GM12878 (cell line): Measurements from ENCODE around the gene DTD1.

Experiments
- HCFC1 ChIP-seq: fragments of 150-350 bp; IDR thresholded peaks from 2 replicates; pipeline ENCODE4 v1.6.1; 2014; ENCODE audit warnings: low read length
- MYC ChIP-seq: IDR thresholded peaks from 2 replicates; pipeline ENCODE4 v1.6.1; 2011; ENCODE audit warnings: mild to moderate bottlenecking, low read length, moderate library complexity, inconsistent platforms; ENCODE audit not compliant: insufficient read depth, insufficient replicate concordance, insufficient read length, severe bottlenecking
- NFIC ChIP-seq: IDR thresholded peaks from 2 replicates; pipeline ENCODE4 v1.6.1; 2012; ENCODE audit warnings: low read depth, mild to moderate bottlenecking, inconsistent platforms, low read length, moderate library complexity
- RFX5 ChIP-seq: IDR thresholded peaks from 2 replicates; pipeline ENCODE4 v1.6.1; 2011; ENCODE audit warnings: low read depth, low read length, improper control_type of control experiment
- SIN3A ChIP-seq: IDR thresholded peaks from 2 replicates; pipeline ENCODE4 v1.6.1; 2012; ENCODE audit warnings: low read depth, low read length, improper control_type of control experiment
- TF ChIP-seq, protein P1 (sequence below), 3 experiments: IDR thresholded peaks in 2 of 3; conservative IDR thresholded peaks in 1 of 3; 2 replicates each; pipeline ENCODE4 v1.5.1; 2011; ENCODE audit warnings: low read depth in 3 of 3, low read length in 3 of 3, mild to moderate bottlenecking in 3 of 3, control low read depth in 2 of 3, moderate library complexity in 2 of 3, inconsistent platforms in 1 of 3, mixed read lengths in 1 of 3; ENCODE audit not compliant: control insufficient read depth in 2 of 3, insufficient read depth in 1 of 3; ENCODE audit errors: extremely low read depth in 1 of 3

DNA sequence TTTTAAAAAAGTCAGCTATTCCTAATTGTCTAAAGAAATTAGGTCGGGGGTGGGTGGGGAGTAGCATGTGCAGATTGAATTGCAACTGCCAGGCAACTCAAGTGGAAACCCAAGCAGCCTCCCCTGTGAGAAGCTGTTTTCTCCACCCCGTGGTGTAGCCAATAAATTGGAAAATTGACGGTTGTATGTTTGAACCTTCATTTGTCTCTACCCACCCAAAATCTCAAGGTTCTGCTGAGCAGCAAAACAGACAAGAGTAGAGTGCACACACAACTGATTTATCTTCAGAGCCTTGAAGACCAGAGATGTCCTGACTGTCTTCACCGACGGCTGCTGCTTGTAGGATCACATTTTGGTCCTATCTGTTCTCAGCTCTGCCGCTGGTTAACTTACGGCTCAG is 88.5 kb downstream of the DTD1 start:
- TF ChIP-seq RFX5 (no peak), MYC (no peak), NFIC (no peak), HCFC1 (no peak), SIN3A (no peak)
- TF ChIP-seq, protein P1, sequence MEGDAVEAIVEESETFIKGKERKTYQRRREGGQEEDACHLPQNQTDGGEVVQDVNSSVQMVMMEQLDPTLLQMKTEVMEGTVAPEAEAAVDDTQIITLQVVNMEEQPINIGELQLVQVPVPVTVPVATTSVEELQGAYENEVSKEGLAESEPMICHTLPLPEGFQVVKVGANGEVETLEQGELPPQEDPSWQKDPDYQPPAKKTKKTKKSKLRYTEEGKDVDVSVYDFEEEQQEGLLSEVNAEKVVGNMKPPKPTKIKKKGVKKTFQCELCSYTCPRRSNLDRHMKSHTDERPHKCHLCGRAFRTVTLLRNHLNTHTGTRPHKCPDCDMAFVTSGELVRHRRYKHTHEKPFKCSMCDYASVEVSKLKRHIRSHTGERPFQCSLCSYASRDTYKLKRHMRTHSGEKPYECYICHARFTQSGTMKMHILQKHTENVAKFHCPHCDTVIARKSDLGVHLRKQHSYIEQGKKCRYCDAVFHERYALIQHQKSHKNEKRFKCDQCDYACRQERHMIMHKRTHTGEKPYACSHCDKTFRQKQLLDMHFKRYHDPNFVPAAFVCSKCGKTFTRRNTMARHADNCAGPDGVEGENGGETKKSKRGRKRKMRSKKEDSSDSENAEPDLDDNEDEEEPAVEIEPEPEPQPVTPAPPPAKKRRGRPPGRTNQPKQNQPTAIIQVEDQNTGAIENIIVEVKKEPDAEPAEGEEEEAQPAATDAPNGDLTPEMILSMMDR (IDR thresholded peaks at IDR 0.05 in 2 of 3, conservative IDR thresholded peaks at IDR 0.05 in 1 of 3; ENCODE audit: control insufficient read depth in 2 of 3, extremely low read depth in 1 of 3, insufficient read depth in 1 of 3, low read depth in 3 of 3, low read length in 3 of 3) = no peak
